K562 (cell line): ENCODE measurements around the gene SLC8A1. TPM values are rescaled to one million over a fixed set of nuclear protein-coding genes. Genes with fewer than 3 reads are reported as not detected.

Experiments used
- ATAC-seq: fragments of 200-7000 bp; cut with Tn5 transposase; 3 replicates; pipeline ENCODE4 v1.9.1; 2020; ENCODE audit warnings: moderate library complexity
- BruUV-seq: library from RNA; stranded (reverse); fragments of 400-500 nt; replicated peaks from 2 replicates; lab custom pipeline; 2021; lab: Mats Ljungman, UMichigan
- CTCF ChIA-PET: fragments of 300-600 bp; formaldehyde crosslinking; extraction: SDS; loops from one replicate; lab custom pipeline; 2021; ENCODE audit warnings: low intra/inter-chr PET ratio; lab: Yijun Ruan, JAX
- POLR2A ChIA-PET: fragments of 300-600, 350-650 bp; sonication (Branson Sonifier 250); formaldehyde crosslinking; extraction: SDS; loops from one replicate; lab custom pipeline; 2021; ENCODE audit warnings: antibody characterized with exemption, inconsistent platforms; lab: Yijun Ruan, JAX
- DNase-seq, 4 experiments: peaks; one replicate each; pipeline versions ENCODE4 v3.0.0 to v3.0.0-alpha.2; 2011 to 2018; ENCODE audit warnings: low spot score in 3 of 4, mixed read lengths in 3 of 4; ENCODE audit errors: extremely low read depth in 1 of 4
- FAIRE-seq: peaks from 2 replicates; lab custom pipeline; 2011; peaks lifted over from hg19 to GRCh38; lab: Jason Lieb, UNC
- H2AFZ ChIP-seq: 2 replicates; pipeline ENCODE4 v1.6.0; 2011; ENCODE audit warnings: low read depth, low read length, control low read depth, inconsistent platforms
- H3K27ac ChIP-seq: fragments of 200-600 bp; 3 replicates; pipeline ENCODE4 v1.8.0; 2011; ENCODE audit warnings: low read depth, mild to moderate bottlenecking, control low read depth, inconsistent platforms, low read length, moderate library complexity, mixed read lengths; ENCODE audit errors: extremely low read depth
- H3K27me3 ChIP-seq, 2 experiments: fragments of 300-600 bp in 1 of 2; 2 replicates in 1 of 2; 3 replicates in 1 of 2; pipeline versions ENCODE4 v1.6.0 to v1.8.0; 2011; ENCODE audit warnings: inconsistent platforms in 2 of 2, low read length in 2 of 2, mild to moderate bottlenecking in 1 of 2, mixed read lengths in 1 of 2, moderate library complexity in 1 of 2; ENCODE audit not compliant: control insufficient read depth in 2 of 2, insufficient read depth in 2 of 2
- H3K36me3 ChIP-seq: fragments of 300-600 bp; 3 replicates; pipeline ENCODE4 v1.8.0; 2011; ENCODE audit warnings: mild to moderate bottlenecking, low read length, inconsistent platforms; ENCODE audit not compliant: control insufficient read depth, insufficient read depth
- H3K4me1 ChIP-seq, 2 experiments: fragments of 200-600 bp in 1 of 2; replicated peaks in 1 of 2; 2 replicates in 1 of 2; 3 replicates in 1 of 2; pipeline versions ENCODE4 v1.5.1 to v1.8.0; 2011; ENCODE audit warnings: inconsistent platforms in 2 of 2, low read length in 2 of 2, mild to moderate bottlenecking in 1 of 2, mixed read lengths in 1 of 2, moderate library complexity in 1 of 2; ENCODE audit not compliant: control insufficient read depth in 2 of 2, insufficient read depth in 2 of 2
- H3K4me2 ChIP-seq: 2 replicates; pipeline ENCODE4 v1.6.1; 2011; ENCODE audit warnings: low read length, control low read depth, inconsistent platforms, mixed read lengths; ENCODE audit not compliant: insufficient read depth
- H3K4me3 ChIP-seq: fragments of 200-600 bp; sonication (generic), shearing (Covaris generic); 2 replicates; pipeline ENCODE4 v1.5.1; 2016; ENCODE audit warnings: control low read depth, inconsistent platforms
- H3K79me2 ChIP-seq: fragments of 200-600 bp; 3 replicates; pipeline ENCODE4 v1.8.0; 2011; ENCODE audit warnings: low read length, inconsistent platforms; ENCODE audit not compliant: control insufficient read depth, insufficient read depth
- H3K9ac ChIP-seq, 2 experiments: 2 replicates each; pipeline versions ENCODE4 v1.6.0 to v1.6.1; 2011; ENCODE audit warnings: low read depth in 2 of 2, low read length in 2 of 2, control low read depth in 1 of 2, inconsistent platforms in 1 of 2, mild to moderate bottlenecking in 1 of 2, mixed read lengths in 1 of 2; ENCODE audit not compliant: insufficient read depth in 1 of 2
- H3K9me1 ChIP-seq: one replicate; pipeline ENCODE4 v1.6.0; 2011; ENCODE audit warnings: inconsistent platforms, mild to moderate bottlenecking, low read length, moderate library complexity; ENCODE audit not compliant: control insufficient read depth, insufficient read depth
- H3K9me3 ChIP-seq: replicated peaks from 2 replicates; pipeline ENCODE4 v1.5.1; 2011; ENCODE audit warnings: low read depth, low read length, inconsistent platforms; ENCODE audit not compliant: control insufficient read depth, insufficient read depth
- H4K20me1 ChIP-seq: replicated peaks from 2 replicates; pipeline ENCODE4 v1.6.1; 2011; ENCODE audit warnings: low read length, inconsistent platforms, mixed read lengths; ENCODE audit not compliant: control insufficient read depth, insufficient read depth
- ARHGAP35 ChIP-seq: fragments of 450-650 bp; IDR thresholded peaks from 2 replicates; pipeline ENCODE4 v1.6.1; 2018; ENCODE audit not compliant: partially characterized antibody
- CCNT2 ChIP-seq: IDR thresholded peaks from 2 replicates; pipeline ENCODE4 v1.6.1; 2011; ENCODE audit warnings: borderline replicate concordance, low read depth, mild to moderate bottlenecking, moderate library complexity, mixed read lengths, low read length; ENCODE audit not compliant: insufficient read length; ENCODE audit errors: extremely low read depth
- CREB1 ChIP-seq, 2 experiments: sonication (generic) in 1 of 2; formaldehyde crosslinking in 1 of 2; IDR thresholded peaks; 2 replicates each; pipeline versions ENCODE4 v1.6.1 to v1.8.0; 2012 to 2022; ENCODE audit warnings: inconsistent platforms in 1 of 2, mild to moderate bottlenecking in 1 of 2, missing genetic modification reagents in 1 of 2, moderate library complexity in 1 of 2
- MCM5 ChIP-seq: fragments of 450-650 bp; IDR thresholded peaks from 2 replicates; pipeline ENCODE4 v1.6.1; 2016; ENCODE audit warnings: low read depth
- MYBL2 ChIP-seq, 2 experiments: fragments of 450-650 bp in 1 of 2; sonication (generic) in 1 of 2; formaldehyde crosslinking in 1 of 2; IDR thresholded peaks; 2 replicates each; pipeline versions ENCODE4 v1.6.1 to v1.8.1; 2017 to 2022; ENCODE audit warnings: borderline replicate concordance in 1 of 2, inconsistent platforms in 1 of 2, low read depth in 1 of 2, mild to moderate bottlenecking in 1 of 2, missing genetic modification reagents in 1 of 2, moderate library complexity in 1 of 2
- PHF20 ChIP-seq: fragments of 450-650 bp; IDR thresholded peaks from 2 replicates; pipeline ENCODE4 v1.6.1; 2018; ENCODE audit not compliant: partially characterized antibody
- TAL1 ChIP-seq: fragments of 450-650 bp; IDR thresholded peaks from 2 replicates; pipeline ENCODE4 v1.6.1; 2016; ENCODE audit warnings: mild to moderate bottlenecking
- ZNF274 ChIP-seq: IDR thresholded peaks from 2 replicates; pipeline ENCODE4 v1.6.1; 2011; ENCODE audit warnings: low read depth, mild to moderate bottlenecking, low read length, moderate library complexity, borderline replicate concordance
- WGBS: fragments of 100-300 bp; shearing (Covaris generic); methylation state at CpG from one replicate; pipeline ENCODE4 v1.1.6; 2016; ENCODE audit warnings: low coverage, mixed read lengths; ENCODE audit not compliant: insufficient coverage; ENCODE audit errors: missing lambda C conversion rate; 5-methylcytosine and 5-hydroxymethylcytosine counted together
- in situ Hi-C: fragments of 300-500 bp; cut with MboI; formaldehyde crosslinking; loops from 4 replicates; pipeline ENCODE4 v1.15.0; 2018; ENCODE audit warnings: inconsistent platforms, mixed read lengths
- intact Hi-C: fragments of 100-400 bp; cut with micrococcal nuclease; formaldehyde crosslinking; loops from 2 replicates; pipeline ENCODE4 v1.14.2; 2022
- polyA plus RNA-seq, 8 experiments: library from polyadenylated mRNA; depleted of rRNA in 4 of 8; stranded (reverse) in 5 of 8; unstranded in 3 of 8; fragments of >200 nt; fragmentation: Nextera tagmentation in 2 of 8; fragmentation: Illumina TruSeq in 1 of 8; extraction: Ambion mirVana in 2 of 8; extraction: Trizol in 1 of 8; gene quantifications; 2 replicates each; pipeline versions ENCODE4 v1.2.1 to v1.2.3, GENCODE V29; 2011 to 2014; ENCODE audit warnings: inconsistent platforms in 1 of 8, missing spikeins in 1 of 8
- total RNA-seq, 7 experiments: library from RNA; depleted of rRNA in 6 of 7; stranded (reverse); fragments of >200 nt in 6 of 7; fragmentation: Illumina TruSeq in 2 of 7; extraction: Trizol in 2 of 7; gene quantifications; 2 replicates each; pipeline versions ENCODE4 v1.2.1 to v1.2.3, GENCODE V29; 2011 to 2021; ENCODE audit warnings: low replicate concordance in 1 of 7
- TF ChIP-seq, protein P1 (sequence below): fragments of 250-450 bp; sonication (Bioruptor Pico); IDR thresholded peaks from 2 replicates; pipeline ENCODE4 v1.8.0; 2021; ENCODE audit warnings: mild to moderate bottlenecking, moderate library complexity
- TF ChIP-seq, protein P2 (sequence below), 2 experiments: IDR thresholded peaks in 1 of 2; conservative IDR thresholded peaks in 1 of 2; 2 replicates each; pipeline ENCODE4 v1.6.1; 2016; ENCODE audit warnings: low read depth in 2 of 2, mild to moderate bottlenecking in 1 of 2, missing compliant biosample characterization in 1 of 2, missing genetic modification characterization in 1 of 2, moderate library complexity in 1 of 2

SLC8A1 gene
- total and polyA plus RNA-seq, 9 of the 15 experiments (the other 6 are each of a cell fraction or from before 2014, with no cell fraction given) = not detected

DNA sequence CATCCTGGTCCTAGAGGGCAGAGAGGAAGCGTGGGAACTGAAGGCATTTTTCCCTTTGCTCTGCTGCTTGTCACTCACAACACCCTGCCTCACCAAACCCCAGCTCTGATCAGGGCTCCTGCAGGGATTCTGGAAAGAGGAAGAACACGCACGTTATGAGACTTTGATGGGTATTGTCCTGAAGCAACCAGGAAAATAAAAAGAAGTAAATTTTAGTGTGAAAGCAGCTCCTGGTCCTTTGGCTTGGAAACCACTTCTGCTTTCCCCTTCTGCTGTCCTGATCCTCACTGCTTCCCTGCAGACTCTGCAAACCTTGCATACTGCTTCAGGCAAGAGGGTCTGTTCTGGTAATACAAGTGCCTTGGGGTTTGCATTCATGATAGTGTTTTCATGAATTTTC, 164.1 kb downstream of the SLC8A1 start:
- in situ Hi-C loops (no loop called here), intact Hi-C loops (no loop called here)
- Histone ChIP-seq H3K27me3 (no peaks in the 10 kb centered on the region), H2AFZ (no peak overlapping the region), H3K4me3 (no peak overlapping the region), H4K20me1 (no peaks in the 10 kb centered on the region), H3K4me1 (no peaks in the 10 kb centered on the region), H3K9ac (no peak overlapping the region), H3K4me2 (no peak overlapping the region), H3K27ac (no peak overlapping the region), H3K36me3 (no peaks in the 10 kb centered on the region), H3K9me3 (no peaks in the 10 kb centered on the region), H3K9me1 (no peaks in the 10 kb centered on the region), H3K79me2 (no peaks in the 10 kb centered on the region)
- FAIRE-seq (no peak), ATAC-seq (no peak), DNase-seq (no peak)
- WGBS = 0% methylated on average over 2 of the region's 3 CpGs
- ChIA-PET CTCF (no interaction called here), POLR2A (interaction anchor here (0.7 kb wide), 1 partner anchor 376 kb away, joined by 3 read pairs; no protein-coding TSS in a partner anchor)
- TF ChIP-seq CCNT2 = no peak
- no peak for TF ChIP-seq ARHGAP35
- TF ChIP-seq MYBL2 (IDR thresholded peaks at IDR 0.05; ENCODE audit: low read depth) = no peak
- no peak for TF ChIP-seq MYBL2 (CRISPR knock-in tag; IDR thresholded peaks at IDR 0.05; ENCODE audit: borderline replicate concordance)
- TF ChIP-seq PHF20 = no peak
- no TSS peak for BruUV-seq

DNA sequence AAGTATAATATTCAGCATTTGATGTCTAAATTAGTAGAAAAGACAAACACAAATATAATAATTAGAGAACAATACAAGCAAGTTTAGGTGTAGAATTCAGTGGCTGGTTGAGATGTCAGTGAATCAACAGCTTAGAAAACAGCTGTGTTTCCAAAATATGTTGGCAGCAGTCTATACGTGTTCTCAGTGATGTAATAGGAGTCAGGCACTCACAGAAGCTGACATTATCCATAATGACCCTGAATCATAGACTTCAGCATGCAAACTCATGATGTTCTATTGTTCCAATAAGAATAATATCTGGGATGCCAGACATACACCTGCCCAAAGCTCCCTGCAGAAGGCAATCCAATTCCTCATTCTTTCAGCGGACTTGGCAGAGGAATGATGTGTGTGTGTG, 164.7 kb downstream of the SLC8A1 start:
- Histone ChIP-seq H3K9me1 (no peaks in the 10 kb centered on the region), H3K9ac (no peak overlapping the region), H3K27ac (no peak overlapping the region), H3K9me3 (no peaks in the 10 kb centered on the region), H4K20me1 (no peaks in the 10 kb centered on the region), H2AFZ (no peak overlapping the region), H3K79me2 (no peaks in the 10 kb centered on the region), H3K36me3 (no peaks in the 10 kb centered on the region), H3K4me1 (no peaks in the 10 kb centered on the region), H3K27me3 (no peaks in the 10 kb centered on the region), H3K4me2 (no peak overlapping the region), H3K4me3 (no peak overlapping the region)
- ChIA-PET CTCF (no interaction called here), POLR2A (interaction anchor here (0.7 kb wide), 1 partner anchor 375 kb away, joined by 3 read pairs; no protein-coding TSS in a partner anchor)
- in situ Hi-C loops = no loop called here
- WGBS = 0% methylated on average over 2 of the region's 2 CpGs
- DNase-seq (no peak), ATAC-seq (no peak), FAIRE-seq (no peak)
- no TSS peak for BruUV-seq
- intact Hi-C loops = no loop called here
- TF ChIP-seq, protein P1, sequence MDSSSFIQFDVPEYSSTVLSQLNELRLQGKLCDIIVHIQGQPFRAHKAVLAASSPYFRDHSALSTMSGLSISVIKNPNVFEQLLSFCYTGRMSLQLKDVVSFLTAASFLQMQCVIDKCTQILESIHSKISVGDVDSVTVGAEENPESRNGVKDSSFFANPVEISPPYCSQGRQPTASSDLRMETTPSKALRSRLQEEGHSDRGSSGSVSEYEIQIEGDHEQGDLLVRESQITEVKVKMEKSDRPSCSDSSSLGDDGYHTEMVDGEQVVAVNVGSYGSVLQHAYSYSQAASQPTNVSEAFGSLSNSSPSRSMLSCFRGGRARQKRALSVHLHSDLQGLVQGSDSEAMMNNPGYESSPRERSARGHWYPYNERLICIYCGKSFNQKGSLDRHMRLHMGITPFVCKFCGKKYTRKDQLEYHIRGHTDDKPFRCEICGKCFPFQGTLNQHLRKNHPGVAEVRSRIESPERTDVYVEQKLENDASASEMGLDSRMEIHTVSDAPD (CRISPR knock-in tag) = no peak
- TF ChIP-seq MCM5 (no peak), CREB1 (IDR thresholded peaks at IDR 0.05) (no peak), CREB1 (CRISPR knock-in tag; IDR thresholded peaks at IDR 0.05) (no peak), ZNF274 (no peak), TAL1 (no peak)
- TF ChIP-seq, protein P2, sequence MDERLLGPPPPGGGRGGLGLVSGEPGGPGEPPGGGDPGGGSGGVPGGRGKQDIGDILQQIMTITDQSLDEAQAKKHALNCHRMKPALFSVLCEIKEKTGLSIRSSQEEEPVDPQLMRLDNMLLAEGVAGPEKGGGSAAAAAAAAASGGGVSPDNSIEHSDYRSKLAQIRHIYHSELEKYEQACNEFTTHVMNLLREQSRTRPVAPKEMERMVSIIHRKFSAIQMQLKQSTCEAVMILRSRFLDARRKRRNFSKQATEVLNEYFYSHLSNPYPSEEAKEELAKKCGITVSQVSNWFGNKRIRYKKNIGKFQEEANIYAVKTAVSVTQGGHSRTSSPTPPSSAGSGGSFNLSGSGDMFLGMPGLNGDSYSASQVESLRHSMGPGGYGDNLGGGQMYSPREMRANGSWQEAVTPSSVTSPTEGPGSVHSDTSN (CRISPR knock-in tag; IDR thresholded peaks at IDR 0.05; ENCODE audit: low read depth) = no peak
- TF ChIP-seq, protein P2 (tag; conservative IDR thresholded peaks at IDR 0.05; ENCODE audit: low read depth) = no peak
